Measurements from ENCODE around the gene GALNT14. TPM values are rescaled to one million over a fixed set of nuclear protein-coding genes. Genes with fewer than 3 reads are reported as not detected.

The GALNT14 gene
- total and polyA plus RNA-seq, 2 of the 8 experiments (the other 6 are each of a cell fraction or from before 2014, with no cell fraction given), result 13.0 to 13.7 TPM

GRCh38 chr2:30978044-30978443, 160.2 kb downstream of the GALNT14 start:
- Histone ChIP-seq H2AK5ac (ENCODE audit: low read depth, low read length) (no peak overlapping the region), H3K9ac (replicated peaks in 1 of 4; ENCODE audit: extremely low read depth in 1 of 4, low read depth in 3 of 4, low read length in 3 of 4) (no peak overlapping the region), H2AFZ (ENCODE audit: low read length) (no peak overlapping the region), H3K4me2 (ENCODE audit: insufficient read depth in 1 of 2, low read depth in 2 of 2, low read length in 2 of 2) (no peak overlapping the region), H3K4ac (replicated peaks; ENCODE audit: insufficient read length, low read depth, low read length) (no peak overlapping the region), H2BK20ac (ENCODE audit: low read length) (no peak overlapping the region), H3K27ac (ENCODE audit: low read depth, low read length) (no peak overlapping the region), H2BK120ac (replicated peaks; ENCODE audit: low read depth, low read length) (no peak overlapping the region), H2BK12ac (ENCODE audit: low read depth, low read length) (no peak overlapping the region), H2BK15ac (ENCODE audit: low read length) (no peak overlapping the region), H3K79me2 (ENCODE audit: control insufficient read depth in 1 of 2, insufficient read depth in 2 of 2, low read length in 2 of 2) (no peaks in the 10 kb centered on the region), H3K4me1 (replicated peaks in 1 of 4; ENCODE audit: control insufficient read depth in 3 of 4, insufficient read depth in 4 of 4, low read length in 3 of 4) (no peaks in the 10 kb centered on the region; a peak in 1 of 7 replicates), H4K5ac (ENCODE audit: insufficient read length, low read depth, low read length) (no peak overlapping the region), H3K23me2 (ENCODE audit: low read depth, low read length) (no peaks in the 10 kb centered on the region), H3K4me3 (ENCODE audit: extremely low read depth in 1 of 4, insufficient read depth in 2 of 4, low read depth in 3 of 4, low read length in 4 of 4) (no peak overlapping the region), H3K27me3 (replicated peaks in 1 of 4; ENCODE audit: control insufficient read depth in 3 of 4, extremely low read depth in 1 of 4, insufficient read depth in 3 of 4, low read length in 3 of 4) (no peaks in the 10 kb centered on the region), H3K18ac (ENCODE audit: extremely low read depth, low read length) (no peak overlapping the region), H3K79me1 (ENCODE audit: low read depth, low read length) (no peaks in the 10 kb centered on the region; the same call in 1 of the 2 replicates), H3K36me3 (ENCODE audit: control insufficient read depth in 2 of 4, insufficient read depth in 4 of 4, low read length in 3 of 4) (no peaks in the 10 kb centered on the region), H3K23ac (ENCODE audit: insufficient read length) (no peak overlapping the region), H4K8ac (ENCODE audit: extremely low read depth, insufficient read depth, low read length) (no peak overlapping the region), H2BK5ac (ENCODE audit: low read depth, low read length) (no peak overlapping the region), H3K56ac (replicated peaks; ENCODE audit: insufficient read length, low read depth, low read length) (no peak overlapping the region), H4K91ac (replicated peaks; ENCODE audit: insufficient read length, low read length) (no peak overlapping the region), H3K14ac (ENCODE audit: insufficient read length) (no peak overlapping the region), H3K9me3 (ENCODE audit: insufficient read depth in 2 of 2, low read depth in 1 of 2, low read length in 1 of 2) (peaks cover 5 to 8% of the 10 kb centered on the region in 2 experiments; a peak in 3 of 4 replicates), H4K20me1 (replicated peaks in 1 of 2; ENCODE audit: control insufficient read depth in 1 of 2, insufficient read depth in 2 of 2, low read length in 2 of 2) (no peaks in the 10 kb centered on the region)
- TF ChIP-seq EP300 (IDR thresholded peaks at IDR 0.05; ENCODE audit: borderline replicate concordance in 1 of 2, low read depth in 2 of 2, low read length in 2 of 2) (no peak), CEBPB (IDR thresholded peaks at IDR 0.05; ENCODE audit: low read depth, low read length) (no peak), CTBP2 (IDR thresholded peaks at IDR 0.05; ENCODE audit: borderline replicate concordance, insufficient read depth, insufficient read length, low read length) (no peak), USF2 (IDR thresholded peaks at IDR 0.05; ENCODE audit: low read length) (no peak), GABPA (IDR thresholded peaks at IDR 0.05; ENCODE audit: borderline replicate concordance, insufficient read depth, low read length) (no peak), TAF1 (IDR thresholded peaks at IDR 0.05; ENCODE audit: low read depth, low read length) (no peak)
- ChIA-PET POLR2A (ENCODE audit: partially characterized antibody) (no interaction called here), CTCF (ENCODE audit: partially characterized antibody) (interaction anchor here (0.6 to 5.4 kb wide), 12 partner anchors 8 to 356 kb away, joined by 3 to 34 read pairs (median 4); no protein-coding TSS in a partner anchor)
- DNase-seq (ENCODE audit: low read depth in 1 of 2, low spot score in 2 of 2), result no peak
- WGBS, 2 experiments (ENCODE audit: extremely low coverage in 1 of 2, insufficient coverage in 1 of 2, insufficient read length in 1 of 2, insufficient replicate concordance in 2 of 2, low coverage in 1 of 2, low lambda C conversion rate in 2 of 2, missing lambda C conversion rate in 1 of 2), result 83% methylated on average over 5 of the region's 5 CpGs; no CpG with 5 or more reads in 1 of the 2 experiments
- FAIRE-seq, result no peak

Data from H1 (cell line).